Measurements from ENCODE around the gene PHF2.

The PHF2 gene

DNA sequence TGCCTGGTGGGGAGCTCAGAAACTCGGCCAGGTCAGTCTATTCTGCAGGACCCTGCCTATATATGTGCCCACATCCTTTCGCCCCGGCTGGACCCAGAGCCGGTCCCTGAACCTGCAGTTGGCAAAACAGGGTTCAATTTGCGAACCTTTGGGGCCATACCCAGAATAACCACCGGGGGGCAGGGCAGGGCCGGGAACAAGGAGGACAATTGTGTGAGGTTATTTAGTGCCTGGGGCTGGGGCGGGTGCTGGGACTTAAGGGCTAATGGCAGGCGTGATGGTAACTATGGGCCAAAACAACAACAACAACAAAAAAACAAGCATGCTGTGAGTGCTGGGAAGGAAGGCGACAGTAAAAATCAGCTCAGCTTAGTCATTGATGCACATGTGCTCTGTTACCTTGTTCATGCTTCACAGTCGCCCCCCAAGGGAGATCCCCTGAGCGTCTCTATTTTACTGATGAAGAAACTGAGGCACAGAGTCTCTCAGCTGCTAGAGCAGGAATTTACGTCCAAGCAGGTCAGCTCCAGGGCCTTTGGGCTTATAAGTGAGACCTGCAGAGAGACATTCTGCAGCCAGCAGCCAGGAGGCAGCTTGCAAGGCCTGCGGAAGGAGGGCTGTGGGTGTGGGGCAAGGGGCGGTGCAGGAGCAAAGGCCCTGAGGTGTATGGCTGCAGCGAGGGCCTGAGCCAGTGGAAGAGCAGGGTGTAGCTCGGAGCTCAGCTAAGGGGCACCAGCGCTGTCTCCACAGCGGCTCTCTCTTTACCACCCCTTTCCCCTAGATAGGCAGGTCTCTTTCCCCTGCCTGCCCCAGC lies 106.0 kb downstream of the PHF2 start:
- no peak for DNase-seq

GRCh38 chr9:93683331-93684134 lies 107.1 kb downstream of the PHF2 start:
- DNase-seq, result no peak

DNA sequence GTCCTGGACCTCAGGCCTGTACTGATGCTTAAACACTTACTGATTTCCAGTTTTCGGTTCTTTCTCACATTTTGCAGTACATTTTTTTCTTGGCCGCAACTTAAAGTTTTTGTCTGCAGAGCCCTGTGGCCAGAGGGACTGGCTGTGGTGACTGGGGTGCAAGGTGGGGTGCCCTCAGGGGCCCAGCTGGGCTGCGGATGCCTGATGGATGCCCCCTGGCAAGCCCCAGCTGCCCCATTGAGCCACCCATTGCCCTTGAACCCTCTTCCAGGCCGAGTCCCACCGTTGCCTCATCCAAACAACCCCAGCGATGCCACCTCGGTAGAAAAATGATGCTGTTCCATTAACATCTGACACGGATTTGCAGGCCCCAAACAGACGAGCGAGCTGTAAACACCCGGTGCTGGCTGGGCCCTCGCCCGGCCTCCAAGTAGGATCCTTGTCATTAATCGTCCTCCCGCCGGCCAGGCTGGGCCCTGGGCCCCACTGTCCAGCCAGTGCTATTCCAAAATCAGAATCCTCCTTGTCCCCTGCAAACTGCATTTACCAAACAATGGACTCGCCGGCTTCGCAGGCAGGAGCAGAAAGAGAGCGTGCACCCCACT lies 107.9 kb downstream of the PHF2 start:
- DNase-seq, result no peak

DNA sequence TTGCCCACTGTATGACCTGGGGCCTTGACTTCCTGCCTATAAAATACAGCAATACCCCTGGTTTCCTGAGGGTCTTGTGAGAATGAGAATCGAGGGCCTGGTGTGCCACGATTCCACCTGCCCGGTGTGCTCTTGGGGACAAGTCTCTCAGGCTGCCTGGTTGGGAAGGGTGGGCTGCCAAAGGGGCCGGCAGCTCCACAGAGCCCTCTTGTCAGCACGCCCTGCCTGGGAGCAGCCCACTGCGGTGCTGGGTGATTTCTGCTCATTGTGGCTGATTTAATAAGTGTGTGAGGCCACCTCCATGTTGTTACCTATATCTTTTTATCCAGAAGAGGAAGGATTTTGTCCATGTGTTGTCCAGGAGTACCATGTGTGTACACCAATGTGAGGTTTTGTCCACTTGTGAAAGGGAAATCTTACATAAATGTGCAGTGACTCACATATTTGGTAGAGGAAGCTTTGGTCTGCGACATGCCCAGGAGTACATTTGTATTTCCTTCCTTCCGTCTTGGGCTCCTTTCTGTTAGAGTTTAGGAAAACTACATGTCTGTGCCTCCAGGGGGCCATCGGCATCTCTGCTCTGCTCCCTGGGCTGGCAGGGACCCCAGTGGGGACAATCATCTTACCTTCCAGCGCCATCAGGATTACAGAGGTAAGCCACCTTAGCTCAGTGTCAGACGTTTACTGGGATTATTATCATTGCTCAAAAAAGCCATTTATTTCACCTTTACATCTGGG lies 108.6 kb downstream of the PHF2 start:
- no peak for DNase-seq

GRCh38 chr9:93686127-93686879 lies 109.9 kb downstream of the PHF2 start:
- DNase-seq, result no peak

GRCh38 chr9:93686880-93687236 lies 110.5 kb downstream of the PHF2 start:
- DNase-seq, result no peak

DNA sequence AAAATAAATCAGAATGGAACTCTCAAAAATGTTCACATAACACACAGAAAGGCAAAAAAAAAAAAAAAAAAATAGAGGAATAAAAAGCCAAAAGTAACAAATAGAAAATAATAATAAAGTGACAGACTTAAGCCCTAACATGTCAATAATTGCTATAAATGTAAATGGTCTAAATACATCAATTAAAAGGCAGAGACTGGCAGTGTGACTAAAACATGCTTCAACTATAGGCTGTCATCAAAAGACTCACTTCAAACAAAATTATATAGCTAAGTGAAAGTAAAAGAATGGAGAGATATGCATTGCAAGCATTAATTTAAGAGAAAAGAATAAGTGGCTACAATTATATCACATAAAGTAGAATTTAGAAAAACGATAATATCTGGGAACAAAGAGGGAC lies 114.2 kb downstream of the PHF2 start:
- no peak for DNase-seq

- DNase-seq, result no peak
These were observed 116.7 kb downstream of the PHF2 start for GRCh38 chr9:93693129-93693528.

- DNase-seq, result peak; percentile 91
These were observed 121.2 kb downstream of the PHF2 start for GRCh38 chr9:93697352-93698139.

- DNase-seq, result no peak
These were observed 121.9 kb downstream of the PHF2 start for GRCh38 chr9:93698140-93698908.

- no peak for DNase-seq
These were observed 123.3 kb downstream of the PHF2 start for GRCh38 chr9:93699650-93700049.

- no peak for DNase-seq
These were observed 125.3 kb downstream of the PHF2 start for GRCh38 chr9:93701494-93702218.

DNA sequence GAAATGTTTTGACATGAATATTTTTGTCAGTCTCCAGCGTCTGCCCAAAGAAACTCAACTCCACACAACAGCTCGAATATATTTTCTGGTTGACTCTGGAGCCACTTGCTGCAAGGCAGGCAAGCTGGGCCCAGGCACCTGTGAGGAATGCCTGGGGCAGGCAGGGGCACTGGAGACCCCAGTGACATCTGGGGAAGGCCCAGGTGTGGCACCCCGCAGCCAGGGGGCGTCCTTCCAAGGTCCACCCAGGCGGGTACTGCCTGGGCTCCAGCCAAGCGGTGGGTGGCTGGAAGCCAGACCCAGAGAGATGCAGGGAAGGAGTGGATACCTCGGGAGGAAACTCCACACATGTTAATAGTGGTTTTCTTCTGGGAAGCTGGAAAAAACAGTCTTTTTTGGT lies 125.9 kb downstream of the PHF2 start:
- DNase-seq, result no peak

- DNase-seq, result no peak
These were observed 132.1 kb downstream of the PHF2 start for GRCh38 chr9:93708289-93708986.

DNA sequence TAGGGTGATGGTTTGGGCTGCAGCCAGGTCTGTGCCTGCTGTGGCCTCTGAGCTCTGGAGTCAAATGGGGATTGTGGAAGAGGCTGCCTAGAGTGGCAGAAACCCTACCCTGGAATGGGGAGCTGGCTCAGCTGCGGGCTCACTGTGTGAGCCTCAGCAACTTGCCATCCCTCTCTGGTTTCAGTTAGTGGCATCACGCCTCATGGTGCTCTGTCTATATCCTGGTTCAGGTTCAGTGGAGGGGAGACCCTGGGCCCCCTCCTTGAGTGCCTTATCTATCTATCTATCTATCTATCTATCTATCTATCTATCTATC lies 132.6 kb downstream of the PHF2 start:
- no peak for DNase-seq

DNA sequence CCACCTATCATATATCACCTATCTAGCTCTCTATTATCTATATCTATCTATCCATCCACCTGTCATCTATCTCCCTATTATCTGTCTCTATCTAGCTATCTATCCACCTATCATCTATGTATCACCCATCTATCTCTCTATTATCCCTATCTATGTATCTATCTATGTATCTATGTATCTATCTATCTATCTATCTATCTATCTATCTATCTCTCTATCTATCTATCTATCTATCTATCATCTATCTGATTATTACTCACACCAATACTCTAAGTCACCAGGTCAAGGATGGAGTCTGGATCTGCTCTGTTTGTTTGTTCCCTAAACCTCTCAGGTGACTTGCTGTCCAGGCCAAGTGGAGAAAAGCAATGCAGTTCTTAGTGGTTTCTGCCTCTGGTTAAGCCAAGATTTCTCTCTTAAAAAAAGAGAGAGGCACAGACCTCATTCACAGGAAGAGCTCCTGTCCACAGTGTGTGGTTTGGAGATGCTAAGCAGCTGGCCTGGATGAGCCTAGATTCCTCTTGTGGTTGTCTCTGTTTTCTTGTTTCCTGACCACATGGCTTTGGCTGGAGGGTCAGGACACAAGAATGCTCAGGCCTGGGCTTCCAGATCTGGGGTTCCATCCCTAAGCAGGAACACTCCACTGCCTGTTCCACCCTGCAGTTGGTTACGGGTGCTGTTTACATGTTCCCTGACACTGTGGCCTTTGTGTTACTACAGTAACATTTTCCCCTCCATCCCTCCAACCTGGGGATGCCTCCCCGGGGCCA lies 133.4 kb downstream of the PHF2 start:
- no peak for DNase-seq

DNA sequence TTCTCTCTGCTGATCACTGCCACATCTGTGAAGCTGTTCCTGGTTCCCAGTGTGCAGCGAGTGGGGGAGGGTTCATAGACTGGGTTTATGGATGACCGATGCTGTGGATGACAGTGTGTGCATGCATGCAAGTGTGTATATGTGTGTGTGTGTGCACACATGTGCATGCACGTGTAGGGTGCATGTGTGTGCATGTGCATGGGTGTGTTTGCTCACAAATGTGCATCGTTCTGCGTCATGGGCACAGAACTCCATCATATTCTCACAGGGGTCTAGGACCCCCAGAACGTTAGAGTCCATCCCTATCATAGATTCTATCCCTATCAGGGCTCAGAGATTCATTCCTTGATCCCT lies 134.0 kb downstream of the PHF2 start:
- DNase-seq, result no peak

DNA sequence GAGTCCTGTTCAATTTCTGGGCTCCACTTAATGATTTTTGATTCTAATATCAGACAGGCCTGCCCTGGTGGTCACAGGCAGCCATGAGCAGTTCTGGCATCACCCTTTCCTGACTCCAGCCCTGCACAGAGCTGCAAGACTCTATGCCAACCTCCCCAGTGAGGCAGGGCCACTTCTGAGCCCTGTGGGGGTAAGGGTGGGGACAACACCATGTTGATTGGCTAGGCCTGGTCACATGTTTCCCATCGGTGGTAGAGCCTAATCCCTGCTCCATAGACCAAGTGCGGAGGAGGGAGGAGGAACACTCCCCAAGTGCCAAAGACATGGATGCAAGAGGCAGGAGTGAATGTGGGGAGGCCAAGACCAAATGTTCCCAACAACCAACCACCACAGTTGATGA lies 134.6 kb downstream of the PHF2 start:
- no peak for DNase-seq

- DNase-seq, result no peak
These were observed 136.5 kb downstream of the PHF2 start for GRCh38 chr9:93712896-93713295.

All from NCI-H2081 treated with DMSO at 0.1 percent for 48 hours (cell line).